Fibroblast of lung (primary cell): ENCODE results near the gene PDE2A. TPM values are rescaled to one million over a fixed set of nuclear protein-coding genes. Genes with fewer than 3 reads are reported as not detected.

ENCODE experiments used
- DNase-seq, 2 donors: peaks; one replicate each; pipeline versions ENCODE4 v3.0.0 to v3.0.0-alpha.2; 2010; ENCODE audit warnings: low read depth in 2 of 2
- H2AFZ ChIP-seq: 2 replicates; pipeline ENCODE4 v1.5.1; 2012; ENCODE audit warnings: low read length, control low read depth, inconsistent platforms
- H3K27ac ChIP-seq: 2 replicates; pipeline ENCODE4 v1.5.1; 2011; ENCODE audit warnings: low read length, control low read depth; ENCODE audit not compliant: insufficient read depth
- H3K27me3 ChIP-seq: 2 replicates; pipeline ENCODE4 v1.5.1; 2011; ENCODE audit warnings: mild to moderate bottlenecking, low read length; ENCODE audit not compliant: control insufficient read depth, insufficient read depth
- H3K36me3 ChIP-seq: 2 replicates; pipeline ENCODE4 v1.5.1; 2011; ENCODE audit warnings: low read length; ENCODE audit not compliant: control insufficient read depth, insufficient read depth
- H3K4me1 ChIP-seq: 2 replicates; pipeline ENCODE4 v1.5.1; 2011; ENCODE audit warnings: low read length; ENCODE audit not compliant: control insufficient read depth, insufficient read depth; ENCODE audit errors: extremely low read depth
- H3K4me2 ChIP-seq: 2 replicates; pipeline ENCODE4 v1.5.1; 2011; ENCODE audit warnings: low read length, control low read depth; ENCODE audit not compliant: insufficient read depth; ENCODE audit errors: extremely low read depth
- H3K4me3 ChIP-seq, 4 experiments: fragments of 200-600 bp in 1 of 4; sonication (generic) in 1 of 4; replicated peaks in 1 of 4; 2 replicates each; pipeline ENCODE4 v1.5.1; 2011 to 2016; ENCODE audit warnings: low read length in 4 of 4, low read depth in 3 of 4, mild to moderate bottlenecking in 3 of 4, control low read depth in 2 of 4, inconsistent platforms in 1 of 4, mixed read lengths in 1 of 4; ENCODE audit not compliant: insufficient read depth in 1 of 4; ENCODE audit errors: control extremely low read depth in 1 of 4
- H3K79me2 ChIP-seq: 2 replicates; pipeline ENCODE4 v1.5.1; 2012; ENCODE audit warnings: mild to moderate bottlenecking, low read length, inconsistent platforms; ENCODE audit not compliant: control insufficient read depth, insufficient read depth
- H3K9ac ChIP-seq: 2 replicates; pipeline ENCODE4 v1.5.1; 2011; ENCODE audit warnings: mild to moderate bottlenecking, low read length, control low read depth; ENCODE audit not compliant: insufficient read depth
- H3K9me3 ChIP-seq: 2 replicates; pipeline ENCODE4 v1.5.1; 2012; ENCODE audit warnings: low read depth, low read length; ENCODE audit not compliant: control insufficient read depth, insufficient read depth
- H4K20me1 ChIP-seq: 2 replicates; pipeline ENCODE4 v1.5.1; 2011; ENCODE audit warnings: low read length; ENCODE audit not compliant: control insufficient read depth, insufficient read depth; ENCODE audit errors: extremely low read depth
- EZH2 ChIP-seq: IDR thresholded peaks from 2 replicates; pipeline ENCODE4 v1.5.1; 2012; ENCODE audit warnings: low read length, control low read depth, mild to moderate bottlenecking; ENCODE audit errors: missing control alignments
- polyA plus RNA-seq, 2 donors: library from polyadenylated mRNA; depleted of rRNA in 1 of 2; stranded (reverse) in 1 of 2; unstranded in 1 of 2; fragments of >200 nt; gene quantifications; 2 replicates each; pipeline ENCODE4 v1.2.1, GENCODE V29; 2011 to 2012; ENCODE audit warnings: missing spikeins in 1 of 2
- total RNA-seq: library from RNA; depleted of rRNA; stranded (reverse); fragments of >200 nt; gene quantifications from 2 replicates; pipeline ENCODE4 v1.2.1, GENCODE V29; 2014
- TF ChIP-seq, protein P1 (sequence below), 2 donors: IDR thresholded peaks in 1 of 2; conservative IDR thresholded peaks in 1 of 2; 1 replicate in 1 of 2; 2 replicates in 1 of 2; pipeline ENCODE4 v1.5.1; 2011 to 2012; ENCODE audit warnings: low read length in 2 of 2, control low read depth in 1 of 2, inconsistent platforms in 1 of 2, low read depth in 1 of 2, mild to moderate bottlenecking in 1 of 2

The PDE2A gene
- total and polyA plus RNA-seq, 2 donors (not counting 1 experiment from before 2014, with no cell fraction given) = 0.50 to 2.6 TPM

DNA sequence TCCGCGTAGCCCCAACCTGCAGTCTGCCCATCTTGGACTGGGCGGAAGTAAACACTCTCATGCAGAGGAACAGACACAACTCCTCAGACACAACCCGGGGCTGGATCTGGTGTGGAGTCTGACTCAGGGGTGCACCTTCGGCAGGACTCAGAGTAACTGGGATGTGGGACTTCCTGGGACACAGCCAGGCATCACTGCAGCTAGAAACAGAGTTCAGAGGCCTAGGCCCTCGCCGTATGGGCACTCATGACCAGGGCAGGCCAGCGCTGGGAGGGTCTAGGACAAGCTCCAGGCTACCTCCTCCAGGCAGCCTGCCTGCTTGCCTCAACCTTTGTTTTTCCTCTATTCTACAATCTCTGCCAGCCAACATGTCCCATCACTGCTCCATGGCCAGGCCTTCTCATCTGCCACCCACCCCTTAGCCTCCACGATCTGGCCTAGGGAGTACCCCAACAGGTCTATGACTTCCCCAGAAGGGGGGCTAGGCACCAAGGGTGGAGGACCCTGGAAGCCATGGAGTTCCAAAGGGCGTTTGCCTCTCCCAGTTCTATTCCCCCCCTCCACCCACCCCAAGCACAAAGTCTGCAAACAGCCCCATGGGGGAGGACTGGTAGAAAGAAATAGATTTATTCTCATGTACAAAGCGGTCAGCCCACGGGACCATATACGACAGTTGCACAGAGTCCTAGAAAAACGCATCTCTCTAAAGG lies 98.5 kb downstream of the PDE2A start:
- Histone ChIP-seq H2AFZ (no peak overlapping the region), H3K79me2 (no peaks in the 10 kb centered on the region), H4K20me1 (no peaks in the 10 kb centered on the region), H3K9ac (no peak overlapping the region), H3K9me3 (no peaks in the 10 kb centered on the region), H3K4me2 (no peak overlapping the region), H3K4me3 (no peak overlapping the region), H3K27me3 (no peaks in the 10 kb centered on the region), H3K4me1 (no peaks in the 10 kb centered on the region), H3K36me3 (no peaks in the 10 kb centered on the region), H3K27ac (no peak overlapping the region)
- no peak for DNase-seq
- TF ChIP-seq, protein P1, sequence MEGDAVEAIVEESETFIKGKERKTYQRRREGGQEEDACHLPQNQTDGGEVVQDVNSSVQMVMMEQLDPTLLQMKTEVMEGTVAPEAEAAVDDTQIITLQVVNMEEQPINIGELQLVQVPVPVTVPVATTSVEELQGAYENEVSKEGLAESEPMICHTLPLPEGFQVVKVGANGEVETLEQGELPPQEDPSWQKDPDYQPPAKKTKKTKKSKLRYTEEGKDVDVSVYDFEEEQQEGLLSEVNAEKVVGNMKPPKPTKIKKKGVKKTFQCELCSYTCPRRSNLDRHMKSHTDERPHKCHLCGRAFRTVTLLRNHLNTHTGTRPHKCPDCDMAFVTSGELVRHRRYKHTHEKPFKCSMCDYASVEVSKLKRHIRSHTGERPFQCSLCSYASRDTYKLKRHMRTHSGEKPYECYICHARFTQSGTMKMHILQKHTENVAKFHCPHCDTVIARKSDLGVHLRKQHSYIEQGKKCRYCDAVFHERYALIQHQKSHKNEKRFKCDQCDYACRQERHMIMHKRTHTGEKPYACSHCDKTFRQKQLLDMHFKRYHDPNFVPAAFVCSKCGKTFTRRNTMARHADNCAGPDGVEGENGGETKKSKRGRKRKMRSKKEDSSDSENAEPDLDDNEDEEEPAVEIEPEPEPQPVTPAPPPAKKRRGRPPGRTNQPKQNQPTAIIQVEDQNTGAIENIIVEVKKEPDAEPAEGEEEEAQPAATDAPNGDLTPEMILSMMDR (conservative IDR thresholded peaks at IDR 0.05 in 1 of 2, IDR thresholded peaks at IDR 0.05 in 1 of 2; ENCODE audit: low read depth in 1 of 2, low read length in 2 of 2) = no peak
- TF ChIP-seq EZH2 = no peak

DNA sequence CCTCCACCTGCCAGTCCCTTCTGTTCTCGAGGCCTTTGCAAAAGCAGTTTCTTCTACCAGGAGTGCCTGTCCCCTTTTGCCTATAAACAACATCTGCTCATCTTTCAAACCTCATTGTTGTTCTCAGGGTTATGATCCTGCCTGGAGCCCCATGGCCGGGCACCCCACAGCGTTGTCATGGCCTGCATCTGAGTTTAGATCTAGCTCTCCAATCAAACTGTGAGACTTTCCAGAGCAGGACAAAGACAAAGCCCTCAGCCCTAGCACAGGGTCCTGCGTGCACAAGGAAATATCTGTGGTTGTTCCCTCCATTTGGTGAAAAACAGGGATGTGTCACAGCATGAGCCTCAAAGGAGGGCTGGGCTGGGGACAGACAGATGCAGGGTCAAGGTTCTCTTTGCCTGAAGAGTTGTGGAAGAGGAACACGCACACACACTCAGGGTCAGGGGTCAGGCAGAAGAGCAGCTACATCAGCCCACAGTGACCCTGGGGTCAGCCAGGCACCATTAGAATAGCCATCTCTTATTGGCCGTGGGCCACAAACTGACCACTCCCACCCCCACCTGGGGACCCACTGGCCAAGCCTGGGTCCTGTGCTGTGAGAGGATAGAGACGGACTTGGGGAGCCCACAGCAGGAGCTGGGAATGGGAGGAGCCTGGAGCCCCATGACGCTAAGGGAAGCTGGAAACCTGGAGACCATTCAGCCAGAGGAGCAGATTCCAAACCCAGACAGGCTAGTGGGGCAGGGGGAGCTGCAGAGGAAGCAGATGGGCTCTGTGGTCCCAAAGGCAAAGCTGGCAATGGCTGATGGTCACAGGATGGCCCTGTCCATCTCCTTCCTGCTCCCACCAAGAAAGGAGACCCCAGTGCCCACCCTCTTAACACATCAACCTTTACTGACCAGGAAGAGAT lies 99.4 kb downstream of the PDE2A start:
- no peak overlapping the region for H3K4me2 ChIP-seq
- no peak overlapping the region for H3K4me3 ChIP-seq
- H4K20me1 ChIP-seq = no peaks in the 10 kb centered on the region
- H2AFZ ChIP-seq = no peak overlapping the region
- no peaks in the 10 kb centered on the region for H3K79me2 ChIP-seq
- H3K27me3 ChIP-seq = no peaks in the 10 kb centered on the region
- H3K9me3 ChIP-seq = no peaks in the 10 kb centered on the region
- no peaks in the 10 kb centered on the region for H3K36me3 ChIP-seq
- TF ChIP-seq EZH2 = no peak
- TF ChIP-seq, protein P1 (conservative IDR thresholded peaks at IDR 0.05 in 1 of 2, IDR thresholded peaks at IDR 0.05 in 1 of 2; ENCODE audit: low read depth in 1 of 2, low read length in 2 of 2) = no peak
- peaks cover under 1% of the 10 kb centered on the region for H3K4me1 ChIP-seq
- no peak overlapping the region for H3K9ac ChIP-seq
- DNase-seq = no peak
- no peak overlapping the region for H3K27ac ChIP-seq

DNA sequence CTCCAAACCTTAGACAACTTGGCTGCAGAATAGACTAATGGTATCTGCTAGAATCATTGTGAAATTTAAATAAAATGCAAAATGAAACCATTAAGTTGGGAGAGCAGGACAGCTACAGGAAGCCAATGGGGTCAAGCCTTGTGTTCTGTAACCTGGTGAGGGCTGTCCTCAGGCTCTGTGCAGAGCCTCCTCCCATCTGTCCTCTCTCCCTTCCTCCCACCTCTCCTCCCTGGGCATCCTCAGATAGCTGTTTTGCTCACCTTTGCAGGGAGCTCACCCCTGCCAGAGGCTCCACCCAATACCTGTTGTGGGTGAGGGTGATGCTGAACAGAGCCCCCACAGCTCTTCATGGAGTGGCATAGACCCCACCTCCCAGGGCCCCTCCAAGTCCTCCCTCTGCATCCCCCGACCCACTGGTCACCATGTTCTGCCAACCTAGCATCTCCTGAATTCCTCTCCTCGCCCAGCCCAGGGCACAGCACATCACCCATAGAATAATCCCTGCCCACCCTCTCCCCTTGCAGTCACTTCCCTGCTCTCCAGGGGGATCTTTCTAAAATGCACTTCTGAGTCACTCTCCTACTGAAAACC lies 100.3 kb downstream of the PDE2A start:
- Histone ChIP-seq H3K79me2 (no peaks in the 10 kb centered on the region), H3K9me3 (no peaks in the 10 kb centered on the region), H3K27me3 (no peaks in the 10 kb centered on the region), H3K27ac (no peak overlapping the region), H3K9ac (no peak overlapping the region), H3K36me3 (no peaks in the 10 kb centered on the region), H4K20me1 (no peaks in the 10 kb centered on the region), H3K4me2 (no peak overlapping the region), H2AFZ (no peak overlapping the region), H3K4me3 (no peak overlapping the region), H3K4me1 (peaks cover 2% of the 10 kb centered on the region)
- no peak for DNase-seq
- no peak for TF ChIP-seq EZH2
- TF ChIP-seq, protein P1 (conservative IDR thresholded peaks at IDR 0.05 in 1 of 2, IDR thresholded peaks at IDR 0.05 in 1 of 2; ENCODE audit: low read depth in 1 of 2, low read length in 2 of 2) = no peak
